Measurements from ENCODE around the gene ZGRF1.

Gene ZGRF1

GRCh38 chr4:112604589-112604988, 32.1 kb downstream of the ZGRF1 start:
- H3K27ac Mint-ChIP-seq, result no peak overlapping the region
- no peak overlapping the region for H3K4me3 Mint-ChIP-seq
- DNase-seq, result peak; percentile 55
- H3K9me3 Mint-ChIP-seq, result no peaks in the 10 kb centered on the region
- CTCF ChIA-PET, result interaction anchor here (0.6 to 3.6 kb wide), 6 partner anchors 9 to 277 kb away, joined by 3 to 15 read pairs (median 4); no protein-coding TSS in a partner anchor
- no peaks in the 10 kb centered on the region for H3K27me3 Mint-ChIP-seq
- no peaks in the 10 kb centered on the region for H3K4me1 Mint-ChIP-seq
- H3K36me3 Mint-ChIP-seq, result peaks cover 14% of the 10 kb centered on the region

GRCh38 chr4:112594993-112595392, 41.7 kb downstream of the ZGRF1 start:
- CTCF ChIA-PET, result no interaction called here
- H3K4me1 Mint-ChIP-seq, result no peaks in the 10 kb centered on the region

DNA sequence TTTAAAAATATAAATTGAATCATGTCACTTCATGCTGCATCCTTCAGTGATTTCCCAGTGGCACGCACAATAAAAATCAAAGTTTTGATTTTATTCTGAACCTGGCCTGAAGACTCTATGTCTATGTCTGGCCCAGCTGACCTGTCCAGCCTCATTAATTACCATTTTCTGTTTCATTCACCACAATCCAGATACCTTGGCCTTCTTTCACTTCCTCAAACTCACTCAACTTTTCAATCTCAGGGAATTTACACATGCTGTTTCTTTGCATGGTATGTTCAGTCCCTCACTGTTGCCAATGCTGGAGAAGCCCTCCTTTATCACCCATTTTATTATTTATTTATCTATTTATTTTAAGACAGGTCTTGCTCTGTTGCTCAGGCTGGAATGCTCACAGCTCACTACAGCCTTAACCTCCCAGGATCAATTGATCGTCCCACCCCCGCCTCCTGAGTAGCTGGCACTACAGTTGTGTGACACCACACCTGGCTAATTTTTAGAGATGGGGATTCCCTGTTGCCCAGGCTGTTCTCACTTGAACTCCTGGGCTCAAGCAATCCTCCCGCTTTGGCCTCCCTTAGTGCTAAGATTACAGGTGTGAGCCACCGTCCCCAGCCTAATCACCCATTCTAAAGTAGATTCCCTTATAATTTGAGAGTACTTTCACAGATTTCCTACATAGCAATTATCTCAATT, 43.1 kb downstream of the ZGRF1 start:
- H3K27ac Mint-ChIP-seq, result no peak overlapping the region
- no peaks in the 10 kb centered on the region for H3K9me3 Mint-ChIP-seq
- H3K4me1 Mint-ChIP-seq, result peaks cover 3% of the 10 kb centered on the region
- H3K27me3 Mint-ChIP-seq, result no peaks in the 10 kb centered on the region
- CTCF ChIA-PET, result interaction anchor here (0.8 kb wide), 1 partner anchor 11 kb away, joined by 3 read pairs; no protein-coding TSS in a partner anchor
- H3K36me3 Mint-ChIP-seq, result peaks cover 22% of the 10 kb centered on the region
- H3K4me3 Mint-ChIP-seq, result no peak overlapping the region
- no peak for DNase-seq

More at GRCh38 chr4:112594993-112595392, 41.7 kb downstream of the ZGRF1 start:
- DNase-seq, result no peak
- Mint-ChIP-seq H3K4me3 (no peak overlapping the region), H3K27ac (no peak overlapping the region), H3K36me3 (peaks cover 19% of the 10 kb centered on the region), H3K9me3 (no peaks in the 10 kb centered on the region), H3K27me3 (no peaks in the 10 kb centered on the region)

- no peak overlapping the region for H3K27ac Mint-ChIP-seq
- peaks cover 3% of the 10 kb centered on the region for H3K4me1 Mint-ChIP-seq
Measured at GRCh38 chr4:112592717-112593116, 44.0 kb downstream of the ZGRF1 start.

DNA sequence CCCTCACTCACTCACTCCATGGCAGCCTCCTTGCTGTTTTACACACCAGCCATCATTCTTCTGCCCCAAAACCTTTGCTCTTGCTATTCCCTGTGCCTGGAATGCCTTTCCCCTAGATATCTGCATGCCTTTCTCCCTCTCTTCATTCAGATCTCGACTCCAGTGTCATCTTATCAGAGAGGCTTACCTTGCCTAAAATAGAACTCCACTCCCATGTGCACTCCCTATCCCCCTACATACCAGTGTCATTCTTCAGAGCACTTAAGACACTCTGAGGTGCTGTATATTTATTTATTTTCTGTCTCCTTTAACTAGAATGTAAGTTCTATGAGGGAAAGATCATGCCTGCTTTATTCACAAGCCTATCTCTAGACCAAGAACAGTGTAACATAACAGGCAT, 45.1 kb downstream of the ZGRF1 start:
- Mint-ChIP-seq H3K36me3 (peaks cover 19% of the 10 kb centered on the region), H3K9me3 (no peaks in the 10 kb centered on the region), H3K27ac (no peak overlapping the region), H3K4me1 (peaks cover 3% of the 10 kb centered on the region), H3K4me3 (no peak overlapping the region), H3K27me3 (no peaks in the 10 kb centered on the region)
- CTCF ChIA-PET, result no interaction called here
- no peak for DNase-seq

More at GRCh38 chr4:112592717-112593116, 44.0 kb downstream of the ZGRF1 start:
- no peaks in the 10 kb centered on the region for H3K27me3 Mint-ChIP-seq
- no peak for DNase-seq
- H3K36me3 Mint-ChIP-seq, result peaks cover 20% of the 10 kb centered on the region
- no peak overlapping the region for H3K4me3 Mint-ChIP-seq
- CTCF ChIA-PET, result interaction anchor here (0.6 to 0.8 kb wide), 2 partner anchors 8 to 11 kb away, joined by 3 read pairs; no protein-coding TSS in a partner anchor
- H3K9me3 Mint-ChIP-seq, result no peaks in the 10 kb centered on the region

GRCh38 chr4:112589206-112589605, 47.5 kb downstream of the ZGRF1 start:
- Mint-ChIP-seq H3K9me3 (no peaks in the 10 kb centered on the region), H3K4me1 (peaks cover 3% of the 10 kb centered on the region), H3K36me3 (peaks cover 18% of the 10 kb centered on the region), H3K27ac (no peak overlapping the region), H3K27me3 (no peaks in the 10 kb centered on the region), H3K4me3 (no peak overlapping the region)
- no peak for DNase-seq
- CTCF ChIA-PET, result no interaction called here

- no peak for DNase-seq
- CTCF ChIA-PET, result interaction anchor here (1.0 kb wide), 1 partner anchor 487 kb away, joined by 3 read pairs; no protein-coding TSS in a partner anchor
- Mint-ChIP-seq H3K27me3 (no peaks in the 10 kb centered on the region), H3K4me1 (peaks cover 3% of the 10 kb centered on the region), H3K36me3 (peaks cover 21% of the 10 kb centered on the region), H3K27ac (no peak overlapping the region), H3K4me3 (no peak overlapping the region), H3K9me3 (no peaks in the 10 kb centered on the region)
Measured at GRCh38 chr4:112585977-112586736, 50.6 kb downstream of the ZGRF1 start.

DNA sequence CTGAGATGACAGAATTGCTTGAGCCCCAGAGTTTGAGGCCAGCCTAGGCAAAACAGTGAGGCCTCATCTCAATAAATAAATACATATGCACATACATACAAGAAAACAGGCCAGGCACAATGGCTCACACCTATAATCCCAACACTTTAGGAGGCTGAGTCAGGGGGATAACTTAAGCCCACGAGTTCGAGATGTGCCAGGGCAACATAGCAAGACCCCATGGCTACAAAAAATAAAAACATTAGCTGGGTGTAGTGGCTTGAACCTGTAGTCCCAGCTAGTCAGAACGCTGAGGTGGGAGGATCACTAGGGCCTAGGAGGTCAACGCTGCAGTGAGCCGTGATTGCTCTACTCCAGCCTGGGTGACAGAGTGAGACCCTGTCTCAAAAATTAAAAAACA, 69.2 kb downstream of the ZGRF1 start:
- Mint-ChIP-seq H3K27ac (no peak overlapping the region), H3K27me3 (no peaks in the 10 kb centered on the region), H3K9me3 (no peaks in the 10 kb centered on the region), H3K4me3 (no peak overlapping the region), H3K36me3 (peaks cover 18% of the 10 kb centered on the region), H3K4me1 (no peaks in the 10 kb centered on the region)
- CTCF ChIA-PET, result no interaction called here
- no peak for DNase-seq

GRCh38 chr4:112564706-112565270, 71.9 kb downstream of the ZGRF1 start:
- H3K27me3 Mint-ChIP-seq, result no peaks in the 10 kb centered on the region
- no peak overlapping the region for H3K27ac Mint-ChIP-seq
- no peak overlapping the region for H3K4me3 Mint-ChIP-seq
- DNase-seq, result no peak
- no peaks in the 10 kb centered on the region for H3K9me3 Mint-ChIP-seq
- peaks cover 10% of the 10 kb centered on the region for H3K4me1 Mint-ChIP-seq
- CTCF ChIA-PET, result no interaction called here
- peaks cover 27% of the 10 kb centered on the region for H3K36me3 Mint-ChIP-seq

- Mint-ChIP-seq H3K27me3 (no peaks in the 10 kb centered on the region), H3K9me3 (no peaks in the 10 kb centered on the region), H3K4me1 (peaks cover 12% of the 10 kb centered on the region), H3K4me3 (no peak overlapping the region), H3K36me3 (peaks cover 27% of the 10 kb centered on the region), H3K27ac (no peak overlapping the region)
- CTCF ChIA-PET, result no interaction called here
- no peak for DNase-seq
Measured at GRCh38 chr4:112563431-112564200, 73.1 kb downstream of the ZGRF1 start.

- H3K9me3 Mint-ChIP-seq, result no peaks in the 10 kb centered on the region
- H3K36me3 Mint-ChIP-seq, result peaks cover 25% of the 10 kb centered on the region
- DNase-seq, result no peak
- H3K4me3 Mint-ChIP-seq, result no peak overlapping the region
- CTCF ChIA-PET, result no interaction called here
- H3K27ac Mint-ChIP-seq, result no peak overlapping the region
- peaks cover 12% of the 10 kb centered on the region for H3K4me1 Mint-ChIP-seq
- no peaks in the 10 kb centered on the region for H3K27me3 Mint-ChIP-seq
Measured at GRCh38 chr4:112562254-112562879, 74.3 kb downstream of the ZGRF1 start.

GRCh38 chr4:112560084-112560483, 76.6 kb downstream of the ZGRF1 start:
- no peak for DNase-seq
- H3K36me3 Mint-ChIP-seq, result peaks cover 21% of the 10 kb centered on the region
- no peaks in the 10 kb centered on the region for H3K27me3 Mint-ChIP-seq
- no peak overlapping the region for H3K27ac Mint-ChIP-seq
- H3K4me1 Mint-ChIP-seq, result peaks cover 12% of the 10 kb centered on the region
- no peaks in the 10 kb centered on the region for H3K9me3 Mint-ChIP-seq
- no peak overlapping the region for H3K4me3 Mint-ChIP-seq
- CTCF ChIA-PET, result interaction anchor here (0.8 to 1.3 kb wide), 2 partner anchors 10 to 232 kb away, joined by 3 to 6 read pairs; no protein-coding TSS in a partner anchor

DNA sequence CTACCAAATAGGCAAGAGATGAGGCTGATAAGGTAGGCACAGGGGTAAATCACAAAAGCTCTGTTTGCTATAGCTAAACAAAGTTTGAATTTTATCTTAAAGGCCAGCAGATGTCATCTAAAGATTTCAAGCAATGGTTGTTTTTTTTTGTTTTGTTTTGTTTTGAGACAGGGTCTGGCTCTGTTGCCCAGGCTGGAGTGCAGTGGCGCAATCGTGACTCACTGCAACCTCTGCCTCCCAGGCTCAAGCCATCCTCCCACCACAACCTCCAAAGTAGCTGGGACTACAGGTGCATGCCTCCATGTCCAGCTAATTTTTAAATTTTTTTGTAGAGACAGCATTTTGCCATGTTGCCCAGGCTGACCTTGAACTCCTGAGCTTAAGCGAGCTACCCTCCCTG, 77.7 kb downstream of the ZGRF1 start:
- DNase-seq, result no peak
- Mint-ChIP-seq H3K4me3 (no peak overlapping the region), H3K27ac (no peak overlapping the region), H3K27me3 (no peaks in the 10 kb centered on the region), H3K4me1 (peaks cover 12% of the 10 kb centered on the region), H3K9me3 (no peaks in the 10 kb centered on the region), H3K36me3 (peaks cover 26% of the 10 kb centered on the region)
- CTCF ChIA-PET, result interaction anchor here (1.3 kb wide), 1 partner anchor 9 kb away, joined by 6 read pairs; no protein-coding TSS in a partner anchor

Measured in activated naive CD4-positive, alpha-beta T cell treated with anti-CD3 and anti-CD28 coated beads, Interleukin-2, amount 10 ng/mL, durations not matched to agents 7 days and 5 days (primary cell).